Stimulated activated CD4-positive, alpha-beta T cell treated with anti-CD3 and anti-CD28 coated beads, Interleukin-4, amount 100 ng/mL, for 4 hours (primary cell): ENCODE data around the gene STRN4.
A peak's percentile ranks its signal among the peaks of the same experiment; 100 is the strongest.

Experiments
- DNase-seq, 2 experiments: peaks; one replicate each; pipeline ENCODE4 v3.0.0-alpha.2; 2020

STRN4 gene

GRCh38 chr19:46704379-46705076 lies 41.7 kb downstream of the STRN4 start:
- peak; percentile 75 to 92 for DNase-seq

GRCh38 chr19:46700704-46701103 lies 45.5 kb downstream of the STRN4 start:
- no peak for DNase-seq

DNA sequence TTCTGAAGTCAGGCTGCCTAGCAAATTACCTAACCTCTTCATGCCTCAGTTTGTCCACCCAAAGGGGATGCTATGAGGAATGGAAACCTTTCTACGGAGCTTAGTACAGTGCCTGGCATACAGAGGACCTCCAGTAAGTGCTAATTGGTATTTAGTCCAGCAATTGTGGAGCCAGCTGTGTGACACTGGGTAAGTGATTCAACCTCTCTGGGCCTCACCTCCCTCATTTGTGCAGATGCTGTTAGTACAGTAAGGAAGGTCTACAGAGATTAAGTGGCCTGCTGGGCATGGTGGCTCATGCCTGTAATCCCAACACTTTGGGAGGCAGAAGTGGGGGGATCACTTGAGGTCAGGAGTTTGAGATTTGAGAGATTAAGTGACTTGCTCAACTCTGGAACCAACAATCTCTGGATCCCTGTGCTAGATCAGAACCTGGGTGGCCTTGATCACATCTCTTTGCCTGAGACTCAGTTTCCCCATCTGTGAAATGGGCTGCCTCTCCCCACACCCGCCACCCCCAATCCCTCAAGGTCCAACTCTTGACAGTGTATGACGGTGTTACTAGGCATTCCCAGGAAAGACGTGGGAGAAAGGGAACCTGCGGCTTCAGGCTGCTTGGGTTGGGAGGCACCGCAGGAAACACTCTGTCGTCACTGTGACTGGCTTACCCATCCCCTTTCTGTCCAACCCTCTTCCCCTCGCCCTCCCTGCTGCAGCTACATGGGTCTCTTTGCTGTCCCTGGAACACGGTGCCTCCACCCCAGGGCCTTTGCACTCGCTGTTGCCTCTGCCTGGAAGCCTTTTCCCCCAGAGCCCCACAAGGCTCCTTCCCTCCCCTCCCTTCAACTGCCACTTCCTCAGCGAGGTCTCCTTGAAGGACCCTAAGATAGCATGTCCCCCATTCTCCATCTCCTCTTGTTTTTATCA lies 47.6 kb downstream of the STRN4 start:
- no peak for DNase-seq

- no peak for DNase-seq
Measured at GRCh38 chr19:46697204-46697960, 48.9 kb downstream of the STRN4 start.

GRCh38 chr19:46696866-46697203 lies 49.4 kb downstream of the STRN4 start:
- no peak for DNase-seq

- DNase-seq, result no peak
Measured at GRCh38 chr19:46696052-46696451, 50.2 kb downstream of the STRN4 start.

GRCh38 chr19:46693760-46694159 lies 52.5 kb downstream of the STRN4 start:
- DNase-seq, result no peak

DNA sequence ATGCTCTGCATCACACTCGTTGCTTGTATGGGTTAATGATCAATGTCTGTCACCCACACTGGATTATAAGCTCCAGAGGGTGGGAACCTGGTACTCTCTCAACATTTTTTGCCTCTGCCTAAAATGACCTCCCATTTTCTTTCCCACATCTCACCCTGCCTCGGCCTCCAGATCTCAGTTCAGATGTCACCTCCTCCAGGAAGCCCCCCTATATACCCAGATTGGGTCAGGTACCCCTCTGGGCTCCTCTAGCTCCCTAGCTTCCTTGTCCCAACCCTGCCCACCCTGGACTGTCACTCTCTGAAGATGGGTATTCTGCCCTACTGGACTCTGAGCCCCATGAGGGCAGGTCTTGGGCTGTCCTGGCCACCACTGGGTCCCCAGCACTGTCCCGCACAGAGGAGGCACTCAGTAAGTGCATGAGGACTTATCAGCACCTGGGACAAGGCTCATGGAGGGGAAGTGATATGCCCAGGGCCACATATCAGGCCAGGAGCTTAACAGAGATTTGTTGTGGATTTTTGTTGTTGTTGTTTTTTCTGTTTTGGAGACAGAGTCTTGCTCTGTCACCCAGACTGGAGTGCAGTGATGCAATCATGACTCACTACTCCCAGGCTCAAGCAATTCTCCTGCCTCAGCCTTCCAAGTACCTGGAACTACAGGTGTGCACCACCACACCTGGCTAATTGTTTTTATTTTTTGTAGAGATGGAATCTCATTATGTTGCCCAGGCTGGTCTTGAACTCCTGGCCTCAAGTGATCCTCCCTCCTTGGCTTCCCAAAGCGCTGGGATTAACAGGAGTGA lies 53.1 kb downstream of the STRN4 start:
- DNase-seq, result no peak

DNA sequence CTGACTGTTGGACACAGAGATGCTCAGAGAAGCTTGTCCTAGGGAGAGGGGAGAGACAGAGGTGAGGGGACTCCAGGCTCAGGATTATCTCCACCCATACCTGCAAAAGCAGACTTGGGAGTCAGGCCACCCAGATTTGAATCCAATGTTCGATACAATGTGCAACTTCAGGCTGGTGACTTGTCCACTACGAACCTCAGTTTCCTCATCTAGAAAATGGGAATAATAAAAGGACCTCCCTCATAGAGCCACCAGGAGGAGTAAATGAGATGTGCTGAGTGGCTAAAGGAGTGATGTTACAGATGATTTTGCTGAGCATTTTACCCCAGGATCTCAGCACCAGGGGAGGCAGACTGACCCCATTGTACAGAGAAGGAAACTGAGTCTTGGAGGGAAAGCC lies 54.3 kb downstream of the STRN4 start:
- DNase-seq, result no peak

GRCh38 chr19:46691104-46691503 lies 55.1 kb downstream of the STRN4 start:
- DNase-seq, result no peak

DNA sequence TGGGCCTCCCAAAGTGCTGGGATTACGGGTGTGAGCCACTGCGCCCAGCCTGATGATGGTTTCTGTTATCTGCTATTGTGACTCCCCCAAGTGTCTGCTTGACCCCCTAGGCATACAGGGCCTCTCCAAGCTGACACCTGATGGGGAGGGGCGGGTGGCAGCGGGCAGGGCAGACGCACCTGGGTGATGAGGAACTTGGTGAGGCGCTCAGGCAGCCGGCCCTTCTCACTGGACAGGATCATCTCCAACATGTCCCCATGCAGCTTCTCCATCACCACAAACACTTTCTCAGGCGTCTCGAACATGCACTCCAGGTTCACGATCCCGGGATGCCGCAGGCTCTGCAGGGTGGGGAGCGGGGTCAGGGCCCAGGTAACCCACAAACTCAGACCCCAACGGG lies 56.9 kb downstream of the STRN4 start:
- DNase-seq, result no peak

- no peak for DNase-seq
Measured at GRCh38 chr19:46687438-46688145, 58.7 kb downstream of the STRN4 start.

GRCh38 chr19:46685189-46685588 lies 61.1 kb downstream of the STRN4 start:
- DNase-seq, result no peak

DNA sequence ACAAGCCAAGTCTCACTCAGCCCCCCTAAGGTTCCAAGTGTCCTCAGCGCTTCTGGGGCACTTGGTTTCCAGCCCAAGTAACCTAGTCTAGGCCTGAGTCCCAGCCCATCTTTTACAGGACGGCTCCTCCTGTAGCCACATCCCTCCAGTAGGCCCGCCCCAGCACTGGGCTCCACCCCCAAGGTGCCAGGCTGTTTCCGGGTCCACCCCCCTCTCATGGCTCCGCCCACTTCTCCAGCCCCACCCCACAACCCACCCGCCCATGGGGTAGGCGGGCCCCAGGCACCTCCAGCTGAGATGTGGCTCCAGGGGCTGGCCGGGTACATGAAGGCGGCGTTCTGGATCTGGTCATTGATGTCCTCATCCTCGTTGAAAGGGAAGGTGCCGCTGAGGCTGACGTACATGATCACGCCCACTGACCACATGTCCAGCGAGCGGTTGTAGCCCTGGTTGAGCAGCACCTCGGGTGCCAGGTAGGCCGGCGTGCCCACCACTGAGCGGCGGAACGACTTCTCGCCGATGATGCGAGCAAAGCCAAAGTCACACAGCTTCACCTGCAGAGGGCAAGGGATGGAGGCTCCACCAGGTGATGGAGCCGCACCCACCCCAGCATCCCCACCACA lies 68.0 kb downstream of the STRN4 start:
- peak; percentile 50 to 51 for DNase-seq

DNA sequence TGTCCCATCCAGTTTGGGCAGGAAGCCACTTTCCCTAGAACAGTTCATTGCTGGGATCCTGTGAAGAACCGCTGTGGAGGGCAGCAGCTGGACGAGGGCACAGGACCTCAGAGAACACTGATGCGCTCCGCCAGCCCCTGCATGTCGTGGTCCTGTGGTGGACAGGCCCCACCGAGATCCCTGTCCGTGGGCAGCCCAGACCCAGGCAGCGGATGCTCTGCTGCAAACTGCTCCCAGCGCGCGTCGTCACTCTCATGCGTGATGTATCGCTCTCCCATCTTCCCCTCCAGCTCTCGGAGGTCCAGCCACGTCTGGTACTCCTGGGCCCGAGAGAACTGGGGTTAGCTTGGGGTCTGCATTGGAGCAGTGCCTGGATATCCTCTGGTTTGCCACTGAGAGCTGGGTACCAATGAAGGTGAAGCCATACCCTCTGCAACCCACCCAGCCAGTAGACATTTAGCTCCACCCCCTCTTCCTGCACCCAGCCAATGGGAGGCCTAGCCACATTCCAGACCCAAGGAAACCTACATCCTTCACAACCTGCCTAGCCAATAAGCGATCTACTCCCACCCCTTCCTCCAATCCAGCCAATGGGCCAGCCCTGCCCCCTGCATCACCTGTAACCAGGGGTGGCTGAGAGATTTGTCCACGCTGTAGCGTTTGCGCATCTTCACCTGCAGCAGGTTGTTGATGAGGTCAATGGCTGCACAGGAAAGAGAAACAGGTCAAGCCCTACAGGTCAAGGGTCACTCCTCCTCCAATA lies 71.7 kb downstream of the STRN4 start:
- DNase-seq, result no peak

DNA sequence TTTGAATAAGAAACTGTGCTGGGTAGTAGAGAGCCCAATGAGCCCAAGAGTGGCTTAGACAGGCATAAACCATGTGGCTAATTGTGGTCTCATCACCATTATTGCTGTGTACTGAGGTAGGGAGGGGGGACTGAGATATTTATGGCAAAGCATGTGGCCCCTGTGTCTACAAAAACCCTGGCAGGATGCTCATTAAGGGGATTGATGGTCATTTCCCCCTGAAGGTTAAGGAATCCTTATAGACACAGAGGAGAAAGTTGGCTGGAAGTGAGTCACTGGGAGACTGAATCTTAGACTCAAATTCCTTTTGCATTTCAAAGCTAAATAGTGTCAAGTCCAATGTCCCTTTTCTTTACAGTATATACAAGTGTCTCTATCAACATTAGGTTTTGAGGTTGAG lies 75.4 kb downstream of the STRN4 start:
- DNase-seq, result no peak
